Keratinocyte (primary cell): ENCODE measurements around the gene GPR34. TPM values are rescaled to one million over a fixed set of nuclear protein-coding genes. Genes with fewer than 3 reads are reported as not detected.

ENCODE experiments used
- DNase-seq: peaks from one replicate; pipeline ENCODE4 v3.0.0-alpha.2; 2011; ENCODE audit warnings: low read depth, missing footprints, low spot score
- FAIRE-seq: peaks from 2 replicates; lab custom pipeline; 2011; peaks lifted over from hg19 to GRCh38; lab: Jason Lieb, UNC
- H2AFZ ChIP-seq: 2 replicates; pipeline ENCODE4 v1.6.0; 2012; ENCODE audit warnings: low read length, control low read depth, inconsistent platforms; ENCODE audit not compliant: control insufficient read depth
- H3K27ac ChIP-seq: 2 replicates; pipeline ENCODE4 v1.5.1; 2011; ENCODE audit warnings: low read length; ENCODE audit not compliant: control insufficient read depth, insufficient read depth
- H3K27me3 ChIP-seq: 3 replicates; pipeline ENCODE4 v1.6.0; 2011; ENCODE audit warnings: low read length; ENCODE audit not compliant: control insufficient read depth, insufficient read depth; ENCODE audit errors: extremely low read depth
- H3K36me3 ChIP-seq, 2 experiments: 2 replicates in 1 of 2; 3 replicates in 1 of 2; pipeline ENCODE4 v1.5.1; 2011; ENCODE audit warnings: low read length in 2 of 2, mild to moderate bottlenecking in 1 of 2; ENCODE audit not compliant: control insufficient read depth in 2 of 2, insufficient read depth in 2 of 2; ENCODE audit errors: extremely low read depth in 1 of 2
- H3K4me1 ChIP-seq: 3 replicates; pipeline ENCODE4 v1.5.1; 2011; ENCODE audit warnings: low read length; ENCODE audit not compliant: control insufficient read depth, insufficient read depth; ENCODE audit errors: extremely low read depth
- H3K4me2 ChIP-seq: 3 replicates; pipeline ENCODE4 v1.6.0; 2011; ENCODE audit warnings: low read depth, low read length; ENCODE audit not compliant: control insufficient read depth, insufficient read depth; ENCODE audit errors: extremely low read depth
- H3K4me3 ChIP-seq, 3 experiments: fragments of 200-600 bp in 1 of 3; sonication (generic) in 1 of 3; 2 replicates in 2 of 3; 3 replicates in 1 of 3; pipeline ENCODE4 v1.5.1; 2011 to 2016; ENCODE audit warnings: low read length in 3 of 3, mild to moderate bottlenecking in 3 of 3, control low read depth in 2 of 3, inconsistent platforms in 1 of 3, low read depth in 1 of 3, mixed read lengths in 1 of 3, mixed run types in 1 of 3, moderate library complexity in 1 of 3; ENCODE audit not compliant: control insufficient read depth in 2 of 3, insufficient read depth in 2 of 3; ENCODE audit errors: extremely low read depth in 1 of 3
- H3K79me2 ChIP-seq: 2 replicates; pipeline ENCODE4 v1.6.0; 2012; ENCODE audit warnings: low read length; ENCODE audit not compliant: control insufficient read depth, insufficient read depth
- H3K9ac ChIP-seq: 3 replicates; pipeline ENCODE4 v1.6.0; 2011; ENCODE audit warnings: low read length; ENCODE audit not compliant: control insufficient read depth, insufficient read depth; ENCODE audit errors: extremely low read depth
- H3K9me1 ChIP-seq: 3 replicates; pipeline ENCODE4 v1.6.0; 2011; ENCODE audit warnings: low read length; ENCODE audit not compliant: control insufficient read depth, insufficient read depth; ENCODE audit errors: extremely low read depth
- H3K9me3 ChIP-seq: 2 replicates; pipeline ENCODE4 v1.5.1; 2012; ENCODE audit warnings: low read depth, low read length; ENCODE audit not compliant: control insufficient read depth
- H4K20me1 ChIP-seq: 3 replicates; pipeline ENCODE4 v1.6.0; 2011; ENCODE audit warnings: low read length; ENCODE audit not compliant: control insufficient read depth, insufficient read depth; ENCODE audit errors: extremely low read depth
- CTCF ChIP-seq, 3 experiments: IDR thresholded peaks in 1 of 3; conservative IDR thresholded peaks in 1 of 3; optimal IDR thresholded peaks in 1 of 3; 2 replicates in 2 of 3; 3 replicates in 1 of 3; pipeline versions ENCODE3 to v1.5.1; 2011; ENCODE audit warnings: low read length in 3 of 3, mild to moderate bottlenecking in 3 of 3, moderate library complexity in 2 of 3, control low read depth in 1 of 3, inconsistent platforms in 1 of 3; ENCODE audit not compliant: insufficient read depth in 2 of 3; ENCODE audit errors: extremely low read depth in 1 of 3
- EZH2 ChIP-seq: IDR thresholded peaks from one replicate; pipeline ENCODE4 v1.6.1; 2012; ENCODE audit warnings: inconsistent platforms, mild to moderate bottlenecking, low read length, moderate library complexity
- dilution Hi-C: fragments of 300-500 bp; cut with MboI; formaldehyde crosslinking; loops from one replicate; pipeline ENCODE4 v1.7.0; 2020; ENCODE audit warnings: low sequenced_read_pairs; ENCODE audit not compliant: extremely low pct_ligation_motif_present
- polyA plus RNA-seq, 5 experiments: library from polyadenylated mRNA; depleted of rRNA in 3 of 5; stranded (reverse) in 3 of 5; stranded (forward) in 1 of 5; unstranded in 1 of 5; fragments of >200 nt; gene quantifications; 1 replicate in 1 of 5; 2 replicates in 3 of 5; 3 replicates in 1 of 5; pipeline versions ENCODE4 v1.2.1 to v1.2.3, GENCODE V29; 2011 to 2012; ENCODE audit warnings: missing spikeins in 2 of 5, low read depth in 1 of 5, low replicate concordance in 1 of 5
- small RNA-seq, 3 experiments: library from RNA; depleted of rRNA; stranded (forward); fragments of <200 nt; gene quantifications; one replicate each; pipeline ENCODE3, GENCODE V24; 2012; ENCODE audit warnings: low read depth in 3 of 3, low replicate concordance in 1 of 3; ENCODE audit not compliant: insufficient read length in 3 of 3

GPR34 gene
- polyA plus RNA-seq, 1 donor (not counting 4 experiments of a cell fraction or from before 2014, with no cell fraction given), result not detected

- Histone ChIP-seq H3K9me1 (no peaks in the 10 kb centered on the region), H3K27me3 (no peaks in the 10 kb centered on the region), H3K4me2 (no peak overlapping the region), H3K79me2 (no peaks in the 10 kb centered on the region), H3K9ac (no peak overlapping the region), H3K4me1 (no peaks in the 10 kb centered on the region), H3K27ac (no peak overlapping the region), H2AFZ (no peak overlapping the region), H3K36me3 (no peaks in the 10 kb centered on the region), H3K4me3 (no peak overlapping the region), H3K9me3 (no peaks in the 10 kb centered on the region), H4K20me1 (no peaks in the 10 kb centered on the region)
- TF ChIP-seq CTCF (optimal IDR thresholded peaks at IDR 0.05 in 1 of 3, IDR thresholded peaks at IDR 0.05 in 1 of 3, conservative IDR thresholded peaks at IDR 0.05 in 1 of 3; ENCODE audit: extremely low read depth in 1 of 3, insufficient read depth in 2 of 3, low read length in 3 of 3) (no peak), EZH2 (no peak)
- FAIRE-seq, result no peak
- dilution Hi-C loops, result no loop called here
- no peak for DNase-seq
These were observed 48.3 kb downstream of the GPR34 start for GRCh38 chrX:41737065-41737464.

- Histone ChIP-seq H3K79me2 (no peaks in the 10 kb centered on the region), H3K4me3 (no peak overlapping the region), H3K27me3 (no peaks in the 10 kb centered on the region), H3K4me2 (no peak overlapping the region), H4K20me1 (no peaks in the 10 kb centered on the region), H3K4me1 (no peaks in the 10 kb centered on the region), H3K36me3 (no peaks in the 10 kb centered on the region), H3K9me3 (no peaks in the 10 kb centered on the region), H3K9ac (no peak overlapping the region), H3K27ac (no peak overlapping the region), H2AFZ (no peak overlapping the region), H3K9me1 (no peaks in the 10 kb centered on the region)
- FAIRE-seq, result no peak
- TF ChIP-seq EZH2 (no peak), CTCF (optimal IDR thresholded peaks at IDR 0.05 in 1 of 3, IDR thresholded peaks at IDR 0.05 in 1 of 3, conservative IDR thresholded peaks at IDR 0.05 in 1 of 3; ENCODE audit: extremely low read depth in 1 of 3, insufficient read depth in 2 of 3, low read length in 3 of 3) (no peak)
- dilution Hi-C loops, result no loop called here
- no peak for DNase-seq
These were observed 51.1 kb downstream of the GPR34 start for GRCh38 chrX:41739871-41740270.

Small RNA genes lying within 50 kb of the gene (small RNA-seq; reads per million reads assigned to genes)
- gene RN7SL144P, result 0 reads per million in 3 experiments

Other genes with a start within 250 kb of the GPR34 start
- not detected in 3 replicates for gene NYX, start 241.6 kb upstream of the GPR34 start, polyA plus RNA-seq
- not detected in 3 replicates for gene GPR82, start 35.2 kb downstream of the GPR34 start, polyA plus RNA-seq
- gene CASK, start 234.6 kb downstream of the GPR34 start, polyA plus RNA-seq, result 19.6 to 33.7 TPM (median 22.0 TPM) in 3 replicates